KMS-11 (cell line): ENCODE measurements around the gene ZGLP1.

Source experiments
- H2AFZ ChIP-seq: fragments of 200-600 bp; sonication (generic); 2 replicates; pipeline ENCODE4 v1.6.1; 2016; ENCODE audit warnings: antibody characterized with exemption, mixed run types, low read depth
- H3K27ac ChIP-seq: fragments of 200-600 bp; sonication (generic); 2 replicates; pipeline ENCODE4 v1.6.1; 2016; ENCODE audit warnings: mild to moderate bottlenecking, mixed run types
- H3K27me3 ChIP-seq: fragments of 200-600 bp; sonication (generic); 2 replicates; pipeline ENCODE4 v1.6.1; 2017; ENCODE audit warnings: mild to moderate bottlenecking, low read depth, mixed run types, moderate library complexity; ENCODE audit not compliant: insufficient read depth
- H3K36me3 ChIP-seq: fragments of 200-600 bp; sonication (generic); 2 replicates; pipeline ENCODE4 v1.6.1; 2017; ENCODE audit warnings: mild to moderate bottlenecking, mixed run types; ENCODE audit not compliant: insufficient read depth
- H3K4me1 ChIP-seq: fragments of 200-600 bp; sonication (generic); 2 replicates; pipeline ENCODE4 v1.6.1; 2016; ENCODE audit warnings: mild to moderate bottlenecking, low read depth, mixed run types; ENCODE audit not compliant: poor library complexity, severe bottlenecking
- H3K4me2 ChIP-seq: fragments of 200-600 bp; sonication (generic); 2 replicates; pipeline ENCODE4 v1.7.0; 2016; ENCODE audit warnings: mild to moderate bottlenecking, mixed run types
- H3K4me3 ChIP-seq: fragments of 200-600 bp; sonication (generic); IDR thresholded peaks from 2 replicates; pipeline ENCODE4 v1.6.1; 2017; ENCODE audit warnings: low read depth, low read length, mixed read lengths; ENCODE audit not compliant: insufficient read depth
- H3K79me2 ChIP-seq: fragments of 200-600 bp; sonication (generic); 2 replicates; pipeline ENCODE4 v1.6.1; 2016; ENCODE audit warnings: low read depth, mixed run types; ENCODE audit not compliant: insufficient read depth
- H3K9ac ChIP-seq: fragments of 200-600 bp; sonication (generic); 2 replicates; pipeline ENCODE4 v1.6.1; 2016; ENCODE audit warnings: mild to moderate bottlenecking, mixed run types
- H4K20me1 ChIP-seq: fragments of 200-600 bp; sonication (generic); 2 replicates; pipeline ENCODE4 v1.6.1; 2016; ENCODE audit warnings: mild to moderate bottlenecking, mixed run types; ENCODE audit not compliant: insufficient read depth
- CTCF ChIP-seq: fragments of 200-600 bp; sonication (generic); conservative IDR thresholded peaks from 2 replicates; pipeline ENCODE4 v1.6.1; 2017; ENCODE audit warnings: low read depth, mild to moderate bottlenecking, antibody characterized with exemption, low read length, moderate library complexity, mixed read lengths

The ZGLP1 gene

DNA sequence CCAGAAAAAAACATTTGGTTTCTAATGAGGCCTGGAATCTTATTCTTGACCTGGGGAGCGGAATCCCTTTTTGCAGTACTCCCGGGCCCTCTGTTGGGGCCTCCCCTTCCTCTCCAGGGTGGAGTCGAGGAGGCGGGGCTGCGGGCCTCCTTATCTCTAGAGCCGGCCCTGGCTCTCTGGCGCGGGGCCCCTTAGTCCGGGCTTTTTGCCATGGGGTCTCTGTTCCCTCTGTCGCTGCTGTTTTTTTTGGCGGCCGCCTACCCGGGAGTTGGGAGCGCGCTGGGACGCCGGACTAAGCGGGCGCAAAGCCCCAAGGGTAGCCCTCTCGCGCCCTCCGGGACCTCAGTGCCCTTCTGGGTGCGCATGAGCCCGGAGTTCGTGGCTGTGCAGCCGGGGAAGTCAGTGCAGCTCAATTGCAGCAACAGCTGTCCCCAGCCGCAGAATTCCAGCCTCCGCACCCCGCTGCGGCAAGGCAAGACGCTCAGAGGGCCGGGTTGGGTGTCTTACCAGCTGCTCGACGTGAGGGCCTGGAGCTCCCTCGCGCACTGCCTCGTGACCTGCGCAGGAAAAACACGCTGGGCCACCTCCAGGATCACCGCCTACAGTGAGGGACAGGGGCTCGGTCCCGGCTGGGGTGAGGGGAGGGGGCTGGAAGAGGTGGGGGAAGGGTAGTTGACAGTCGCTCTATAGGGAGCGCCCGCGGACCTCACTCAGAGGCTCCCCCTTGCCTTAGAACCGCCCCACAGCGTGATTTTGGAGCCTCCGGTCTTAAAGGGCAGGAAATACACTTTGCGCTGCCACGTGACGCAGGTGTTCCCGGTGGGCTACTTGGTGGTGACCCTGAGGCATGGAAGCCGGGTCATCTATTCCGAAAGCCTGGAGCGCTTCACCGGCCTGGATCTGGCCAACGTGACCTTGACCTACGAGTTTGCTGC is 22.5 kb downstream of the ZGLP1 start, which contains the start of gene ICAM4:
TSS of gene ICAM4 (plus strand) at position 153 of the 935 bp plus-strand sequence. CDS start at position 211, 58 bp downstream.
- no peak within 1 kb of the TSS for H2AFZ ChIP-seq
- no peaks in the 10 kb centered on the region for H3K79me2 ChIP-seq
- TF ChIP-seq CTCF = no peak
- no peak within 1 kb of the TSS for H3K4me2 ChIP-seq
- no peak within 1 kb of the TSS for H3K4me3 ChIP-seq
- H4K20me1 ChIP-seq = no peaks in the 10 kb centered on the region
- H3K9ac ChIP-seq = no peak within 1 kb of the TSS
- H3K27ac ChIP-seq = no peak within 1 kb of the TSS
- no peaks in the 10 kb centered on the region for H3K36me3 ChIP-seq
- H3K4me1 ChIP-seq = peaks cover 20% of the 10 kb centered on the region
- peaks cover 24% of the 10 kb centered on the region for H3K27me3 ChIP-seq

GRCh38 chr19:10285393-10285792 is 24.2 kb downstream of the ZGLP1 start:
- no peak overlapping the region for H2AFZ ChIP-seq
- no peak overlapping the region for H3K27ac ChIP-seq
- no peaks in the 10 kb centered on the region for H3K36me3 ChIP-seq
- no peak for TF ChIP-seq CTCF
- peaks cover 7% of the 10 kb centered on the region for H3K4me1 ChIP-seq
- H3K9ac ChIP-seq = no peak overlapping the region
- H3K79me2 ChIP-seq = no peaks in the 10 kb centered on the region
- H3K4me3 ChIP-seq = no peak overlapping the region
- H3K4me2 ChIP-seq = no peak overlapping the region
- H3K27me3 ChIP-seq = peaks cover 8% of the 10 kb centered on the region
- H4K20me1 ChIP-seq = no peaks in the 10 kb centered on the region

DNA sequence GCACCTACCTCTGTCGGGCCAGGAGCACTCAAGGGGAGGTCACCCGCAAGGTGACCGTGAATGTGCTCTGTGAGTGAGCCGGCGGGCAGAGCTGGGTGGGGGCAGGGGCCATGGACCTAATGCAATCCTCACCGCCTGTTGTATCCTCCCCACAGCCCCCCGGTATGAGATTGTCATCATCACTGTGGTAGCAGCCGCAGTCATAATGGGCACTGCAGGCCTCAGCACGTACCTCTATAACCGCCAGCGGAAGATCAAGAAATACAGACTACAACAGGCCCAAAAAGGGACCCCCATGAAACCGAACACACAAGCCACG is 24.7 kb downstream of the ZGLP1 start:
- Histone ChIP-seq H3K4me1 (peaks cover 5% of the 10 kb centered on the region), H3K27me3 (peaks cover 3% of the 10 kb centered on the region; the same call in 1 of the 2 replicates), H3K4me3 (no peak overlapping the region)

More for the DNA sequence above, 24.7 kb downstream of the ZGLP1 start:
- Histone ChIP-seq H3K27ac (no peak overlapping the region), H3K79me2 (no peaks in the 10 kb centered on the region), H3K9ac (no peak overlapping the region), H3K36me3 (no peaks in the 10 kb centered on the region), H2AFZ (no peak overlapping the region), H4K20me1 (no peaks in the 10 kb centered on the region), H3K4me2 (no peak overlapping the region)
- TF ChIP-seq CTCF = no peak
